Activated T-helper 1 cell treated with anti-CD3 and anti-CD28 coated beads, Interleukin-12 subunit alpha, Interleukin-12 subunit beta, Interleukin-2, Interleukin-4 antibody, amounts not matched to agents 30 ng/mL and 10 ng/mL and 1 ng/mL, durations not matched to agents 14 hours and 24 hours and 36 hours (primary cell): Measurements from ENCODE around the gene TNNT2. TPM values are rescaled to one million over a fixed set of nuclear protein-coding genes. Genes with fewer than 3 reads are reported as not detected.

Source experiments
- DNase-seq: peaks from one replicate; pipeline ENCODE4 v3.0.0; 2021; ENCODE audit warnings: low spot score
- H3K27ac Mint-ChIP-seq: one replicate; pipeline ENCODE4 v1.8.0; 2021; ENCODE audit warnings: mild to moderate bottlenecking, mixed read lengths
- H3K27me3 Mint-ChIP-seq: one replicate; pipeline ENCODE4 v1.8.0; 2022; ENCODE audit warnings: mild to moderate bottlenecking, moderate library complexity, mixed read lengths; ENCODE audit not compliant: insufficient read depth
- H3K36me3 Mint-ChIP-seq: one replicate; pipeline ENCODE4 v1.8.0; 2021; ENCODE audit warnings: low read depth, mixed read lengths
- H3K4me1 Mint-ChIP-seq: one replicate; pipeline ENCODE4 v1.8.0; 2021; ENCODE audit warnings: low read depth, mixed read lengths
- H3K4me3 Mint-ChIP-seq: one replicate; pipeline ENCODE4 v1.8.0; 2021; ENCODE audit warnings: mild to moderate bottlenecking, moderate library complexity, mixed read lengths
- H3K9me3 Mint-ChIP-seq: one replicate; pipeline ENCODE4 v1.8.0; 2021; ENCODE audit warnings: mixed read lengths
- intact Hi-C: fragments of 100-400 bp; cut with micrococcal nuclease; formaldehyde crosslinking; loops from one replicate; pipeline ENCODE4 v1.15.1; 2024
- total RNA-seq: library from RNA; stranded (reverse); gene quantifications from 2 replicates; pipeline ENCODE4 v1.2.3, GENCODE V29; 2022

TNNT2 gene
- total RNA-seq, 1 donor from 2014 or later = not detected

DNA sequence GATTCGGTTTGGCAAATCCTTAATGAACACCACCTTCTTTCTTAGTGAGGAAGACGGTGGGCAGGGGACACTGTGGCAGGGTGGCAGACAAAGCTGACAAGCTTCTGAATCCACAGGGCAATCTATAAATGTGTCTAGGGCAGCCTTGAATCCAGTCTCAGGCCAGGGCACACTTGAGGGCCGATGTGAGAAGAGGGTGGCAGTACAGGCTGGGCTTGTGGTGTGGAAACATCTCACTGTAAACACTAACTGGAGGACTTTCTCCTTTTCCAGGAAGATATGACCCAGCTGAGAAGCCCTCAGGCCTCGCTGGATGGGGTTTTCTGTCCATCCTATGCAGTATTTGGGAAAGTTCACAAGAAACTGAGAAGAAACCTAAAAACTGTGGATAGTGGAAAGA, 47.7 kb downstream of the TNNT2 start:
- Mint-ChIP-seq H3K27me3 (peaks cover 10% of the 10 kb centered on the region), H3K27ac (no peak overlapping the region), H3K4me1 (no peaks in the 10 kb centered on the region), H3K36me3 (no peaks in the 10 kb centered on the region), H3K9me3 (no peaks in the 10 kb centered on the region), H3K4me3 (no peak overlapping the region)
- intact Hi-C loops = no loop called here
- no peak for DNase-seq

DNA sequence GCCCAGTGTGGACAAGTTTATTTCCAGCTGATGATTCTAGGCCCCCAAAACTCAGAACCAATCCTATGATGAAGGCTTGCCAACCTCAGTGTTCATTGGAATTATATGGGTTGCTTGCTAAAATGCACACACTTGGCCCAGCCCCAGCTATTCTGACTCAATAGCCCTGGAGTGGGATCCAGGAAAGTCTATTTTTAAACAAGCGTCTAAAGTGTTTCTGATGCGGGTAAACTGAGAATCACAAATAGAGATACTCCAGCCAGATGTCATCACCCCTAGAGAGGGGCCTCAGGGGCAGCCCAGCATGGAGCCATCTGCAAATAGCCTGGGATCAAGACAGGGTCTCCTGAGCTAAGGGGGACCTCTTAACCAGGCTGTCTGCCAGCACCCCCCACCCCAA, 48.2 kb downstream of the TNNT2 start:
- Mint-ChIP-seq H3K4me1 (no peaks in the 10 kb centered on the region), H3K27ac (no peak overlapping the region), H3K36me3 (no peaks in the 10 kb centered on the region), H3K27me3 (peaks cover 10% of the 10 kb centered on the region), H3K9me3 (no peaks in the 10 kb centered on the region), H3K4me3 (no peak overlapping the region)
- no peak for DNase-seq
- intact Hi-C loops = no loop called here

DNA sequence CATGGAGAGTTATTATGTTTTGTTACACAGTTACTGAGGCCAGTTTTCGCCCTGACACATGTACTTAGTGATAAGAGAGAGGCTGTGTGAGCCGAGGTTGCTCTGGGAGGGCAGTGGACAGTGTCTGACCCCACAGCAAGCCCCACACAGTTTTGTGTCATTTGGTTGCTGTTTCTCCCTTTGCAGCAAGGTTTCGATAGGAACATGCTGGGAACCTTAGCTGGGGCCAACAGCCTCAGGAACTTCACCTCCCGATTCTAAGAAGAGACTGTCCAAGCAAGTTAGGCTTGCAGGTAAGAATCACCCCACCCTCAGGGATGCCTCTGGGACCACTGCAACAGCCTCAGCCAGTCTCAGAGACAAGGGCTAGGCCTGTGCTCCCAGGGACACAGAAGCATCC, 48.9 kb downstream of the TNNT2 start:
- DNase-seq = no peak
- intact Hi-C loops = no loop called here
- no peaks in the 10 kb centered on the region for H3K9me3 Mint-ChIP-seq
- H3K27ac Mint-ChIP-seq = no peak overlapping the region
- peaks cover 10% of the 10 kb centered on the region for H3K27me3 Mint-ChIP-seq
- H3K4me3 Mint-ChIP-seq = no peak overlapping the region
- H3K36me3 Mint-ChIP-seq = no peaks in the 10 kb centered on the region
- no peaks in the 10 kb centered on the region for H3K4me1 Mint-ChIP-seq

DNA sequence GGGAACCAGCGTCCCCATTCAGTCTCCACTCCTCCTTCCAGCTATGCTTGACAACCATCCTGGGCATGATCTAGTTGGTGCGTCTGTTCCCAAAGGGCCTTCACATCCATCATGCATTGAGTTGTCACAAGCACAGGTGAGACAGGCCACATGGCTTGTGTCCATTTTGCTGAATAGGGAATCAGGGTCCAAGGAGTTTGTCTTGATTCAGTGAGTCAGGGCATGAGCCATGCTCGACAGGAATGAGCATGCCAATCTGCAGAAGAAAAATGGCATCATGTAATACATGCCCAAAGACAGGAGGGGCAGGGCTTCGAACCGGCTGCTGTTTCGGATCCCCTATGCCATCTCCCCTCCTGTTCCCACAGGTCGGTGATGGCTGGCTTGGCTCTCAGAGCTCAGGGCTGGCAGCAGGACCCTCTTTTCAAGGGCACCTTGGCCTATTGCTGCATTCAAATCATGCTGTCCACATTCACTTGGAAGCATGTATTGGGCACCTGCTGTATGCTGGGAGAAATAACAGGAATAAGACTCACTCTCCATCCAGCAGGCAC, 49.7 kb downstream of the TNNT2 start:
- Mint-ChIP-seq H3K27ac (no peak overlapping the region), H3K27me3 (peaks cover 13% of the 10 kb centered on the region), H3K4me3 (no peak overlapping the region), H3K4me1 (no peaks in the 10 kb centered on the region), H3K36me3 (no peaks in the 10 kb centered on the region), H3K9me3 (no peaks in the 10 kb centered on the region)
- intact Hi-C loops = no loop called here
- no peak for DNase-seq

DNA sequence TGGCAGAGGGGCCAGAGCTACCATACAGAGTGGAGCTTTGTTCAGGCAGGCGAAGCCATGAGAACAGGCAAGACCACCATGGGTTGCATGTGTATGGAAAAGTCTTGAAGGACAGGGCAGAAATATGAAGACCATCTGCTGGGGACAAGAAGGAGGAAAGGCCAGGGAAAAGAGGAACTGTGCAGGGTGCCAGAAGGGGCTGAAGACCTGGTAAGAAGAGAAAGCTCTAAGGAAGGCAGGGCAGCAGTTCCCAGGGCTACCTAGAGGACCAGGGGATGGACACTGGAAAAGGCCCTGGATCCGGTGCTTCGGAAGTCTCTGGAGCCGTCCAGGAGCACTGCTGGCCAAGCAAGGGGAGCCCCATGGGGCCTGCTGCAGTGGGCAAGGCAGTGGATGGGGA, 50.8 kb downstream of the TNNT2 start:
- Mint-ChIP-seq H3K36me3 (no peaks in the 10 kb centered on the region), H3K4me1 (no peaks in the 10 kb centered on the region), H3K27me3 (peaks cover 13% of the 10 kb centered on the region), H3K4me3 (no peak overlapping the region), H3K27ac (no peak overlapping the region), H3K9me3 (no peaks in the 10 kb centered on the region)
- DNase-seq = no peak
- intact Hi-C loops = no loop called here

DNA sequence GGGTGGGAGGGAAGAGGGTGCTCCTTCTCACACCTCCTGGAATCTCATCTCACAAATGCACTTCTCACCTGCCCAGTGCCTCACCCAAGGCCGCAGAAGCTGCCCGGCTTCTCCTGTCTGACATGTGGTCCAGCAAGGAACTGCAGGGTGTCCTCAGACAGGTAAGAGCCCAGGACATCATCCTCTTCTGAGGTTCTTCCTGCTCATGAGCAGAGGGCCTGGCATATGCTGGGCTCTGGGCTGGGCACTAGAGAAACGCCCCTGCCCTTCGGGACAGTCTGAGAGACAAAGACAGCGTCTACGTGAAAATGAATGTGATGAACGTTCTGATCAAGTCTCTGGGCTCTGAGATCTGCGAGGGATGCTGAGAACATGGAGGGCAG, 51.8 kb downstream of the TNNT2 start:
- Mint-ChIP-seq H3K27me3 (peaks cover 13% of the 10 kb centered on the region), H3K36me3 (no peaks in the 10 kb centered on the region), H3K4me3 (no peak overlapping the region), H3K9me3 (no peaks in the 10 kb centered on the region), H3K27ac (no peak overlapping the region), H3K4me1 (no peaks in the 10 kb centered on the region)
- intact Hi-C loops = no loop called here
- DNase-seq = no peak

DNA sequence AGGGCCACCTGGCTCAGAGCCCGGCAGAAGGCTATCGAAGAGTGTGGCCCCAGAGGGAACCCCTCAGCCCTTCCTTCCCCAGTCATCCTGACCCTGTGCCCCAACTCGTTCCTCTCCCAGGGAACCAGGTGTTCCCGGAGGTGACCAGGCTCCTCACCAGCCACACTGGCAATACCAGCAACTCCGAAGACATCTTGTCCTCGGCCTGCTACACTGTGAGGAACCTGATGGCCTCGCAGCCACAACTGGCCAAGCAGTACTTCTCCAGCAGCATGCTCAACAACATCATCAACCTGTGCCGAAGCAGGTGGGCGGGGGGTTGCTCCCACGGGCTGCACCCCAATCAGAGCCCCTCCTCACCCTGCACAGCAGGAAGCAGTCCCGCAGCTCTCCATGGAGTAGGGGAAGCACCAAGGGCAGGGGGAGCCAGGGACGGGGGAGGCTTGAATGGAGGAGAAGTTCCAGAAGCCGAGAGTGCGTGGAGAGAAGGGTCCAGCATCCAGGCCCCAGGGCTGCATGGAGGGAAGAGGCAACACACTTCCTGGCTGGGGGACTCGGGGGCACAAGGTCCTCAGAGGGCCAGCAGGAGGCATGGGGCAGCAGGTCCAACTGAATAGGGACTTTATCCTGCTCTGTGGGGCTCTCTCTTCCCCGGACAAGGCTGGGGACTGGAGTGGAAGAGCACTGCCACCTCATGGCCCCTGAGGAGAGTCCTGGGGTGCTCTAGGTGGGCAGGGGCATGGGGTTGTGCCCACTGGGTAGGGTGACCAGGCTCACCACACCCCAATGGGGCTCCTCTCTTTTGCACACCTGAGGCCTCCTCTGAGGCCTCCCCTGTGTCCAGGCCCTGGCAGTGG, 52.4 kb downstream of the TNNT2 start:
- no peak overlapping the region for H3K4me3 Mint-ChIP-seq
- H3K4me1 Mint-ChIP-seq = no peaks in the 10 kb centered on the region
- no peaks in the 10 kb centered on the region for H3K9me3 Mint-ChIP-seq
- DNase-seq = no peak
- intact Hi-C loops = no loop called here
- H3K27ac Mint-ChIP-seq = no peak overlapping the region
- no peaks in the 10 kb centered on the region for H3K36me3 Mint-ChIP-seq
- peaks cover 13% of the 10 kb centered on the region for H3K27me3 Mint-ChIP-seq

DNA sequence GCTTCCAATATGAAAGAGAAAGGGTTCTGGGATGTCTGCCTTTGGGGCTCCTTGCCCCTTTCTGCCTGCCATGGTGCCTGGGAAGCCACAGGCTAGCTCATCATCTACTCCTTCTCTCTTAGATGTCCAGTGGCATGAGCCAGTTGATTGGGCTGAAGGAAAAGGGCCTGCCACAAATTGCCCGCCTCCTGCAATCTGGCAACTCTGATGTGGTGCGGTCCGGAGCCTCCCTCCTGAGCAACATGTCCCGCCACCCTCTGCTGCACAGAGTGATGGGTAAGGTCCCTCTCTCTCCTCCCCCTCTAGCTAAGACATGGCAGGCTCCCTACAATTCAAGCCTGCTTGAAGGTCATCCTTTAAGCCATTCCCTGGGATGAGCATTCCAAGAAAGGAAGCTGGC, 53.2 kb downstream of the TNNT2 start:
- Mint-ChIP-seq H3K4me1 (no peaks in the 10 kb centered on the region), H3K9me3 (no peaks in the 10 kb centered on the region), H3K27me3 (peaks cover 8% of the 10 kb centered on the region), H3K4me3 (no peak overlapping the region), H3K36me3 (no peaks in the 10 kb centered on the region), H3K27ac (no peak overlapping the region)
- intact Hi-C loops = no loop called here
- no peak for DNase-seq

DNA sequence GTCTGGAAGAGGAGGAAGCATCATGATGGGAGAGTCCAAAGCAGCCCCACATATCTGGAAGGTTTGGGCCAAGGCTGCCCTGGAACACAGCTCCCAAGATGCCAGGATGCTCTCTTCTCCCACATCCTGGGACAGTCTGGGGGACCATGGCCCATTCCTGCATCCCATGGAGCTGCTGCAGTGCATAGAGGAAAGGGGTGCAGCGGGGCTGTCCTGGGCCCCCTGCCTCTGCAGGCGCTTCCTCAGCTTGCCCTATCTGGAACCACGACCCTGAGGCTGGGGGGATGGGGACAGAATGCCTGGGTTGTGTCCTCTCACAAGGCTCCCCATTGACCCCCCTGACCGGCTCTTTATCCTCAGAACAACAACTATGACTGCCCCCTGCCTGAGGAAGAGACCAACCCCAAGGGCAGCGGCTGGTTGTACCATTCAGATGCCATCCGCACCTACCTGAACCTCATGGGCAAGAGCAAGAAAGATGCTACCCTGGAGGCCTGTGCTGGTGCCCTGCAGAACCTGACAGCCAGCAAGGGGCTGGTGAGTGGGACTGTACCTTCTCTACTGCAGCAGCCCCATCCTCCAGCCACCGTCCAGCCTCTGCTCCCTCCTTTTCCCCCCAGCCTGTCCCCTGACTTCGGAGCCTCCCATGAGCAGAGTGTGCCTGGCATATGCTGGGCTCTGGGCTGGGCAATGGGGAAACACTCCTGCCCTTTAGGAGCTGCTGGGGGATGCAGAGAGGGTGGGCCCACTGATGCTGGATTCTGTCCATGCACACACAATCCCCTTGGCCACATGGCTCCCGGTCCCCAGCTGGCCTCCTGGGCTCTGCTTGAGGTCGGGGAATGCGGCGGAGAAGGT, 54.6 kb downstream of the TNNT2 start:
- intact Hi-C loops = no loop called here
- Mint-ChIP-seq H3K4me3 (no peak overlapping the region), H3K36me3 (no peaks in the 10 kb centered on the region), H3K9me3 (no peaks in the 10 kb centered on the region), H3K4me1 (no peaks in the 10 kb centered on the region), H3K27ac (no peak overlapping the region), H3K27me3 (peaks cover 7% of the 10 kb centered on the region)
- no peak for DNase-seq

DNA sequence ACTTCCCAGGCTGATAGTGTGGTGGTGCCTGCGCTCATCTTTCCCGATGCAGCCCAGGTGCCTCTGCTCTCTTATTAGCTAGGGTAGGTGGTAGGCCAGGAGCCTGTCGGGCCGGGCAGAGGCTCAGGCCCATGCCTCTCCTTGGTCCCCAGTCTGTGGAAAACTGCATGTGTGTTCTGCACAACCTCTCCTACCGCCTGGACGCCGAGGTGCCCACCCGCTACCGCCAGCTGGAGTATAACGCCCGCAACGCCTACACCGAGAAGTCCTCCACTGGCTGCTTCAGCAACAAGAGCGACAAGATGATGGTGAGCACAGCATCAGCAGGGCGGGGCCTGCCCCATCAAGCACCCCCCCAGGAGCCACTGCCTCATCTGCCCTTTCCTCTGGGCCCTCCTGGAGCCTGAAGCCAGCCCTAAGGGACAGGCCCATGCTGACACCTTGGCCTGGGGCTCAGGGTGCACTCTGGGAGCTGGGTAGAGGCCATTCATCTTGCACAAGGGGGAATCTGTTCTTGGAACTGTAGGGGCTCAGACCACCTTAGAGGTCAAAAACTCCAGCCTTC, 55.6 kb downstream of the TNNT2 start:
- Mint-ChIP-seq H3K27ac (no peak overlapping the region), H3K27me3 (peaks cover 4% of the 10 kb centered on the region), H3K4me1 (no peaks in the 10 kb centered on the region)

DNA sequence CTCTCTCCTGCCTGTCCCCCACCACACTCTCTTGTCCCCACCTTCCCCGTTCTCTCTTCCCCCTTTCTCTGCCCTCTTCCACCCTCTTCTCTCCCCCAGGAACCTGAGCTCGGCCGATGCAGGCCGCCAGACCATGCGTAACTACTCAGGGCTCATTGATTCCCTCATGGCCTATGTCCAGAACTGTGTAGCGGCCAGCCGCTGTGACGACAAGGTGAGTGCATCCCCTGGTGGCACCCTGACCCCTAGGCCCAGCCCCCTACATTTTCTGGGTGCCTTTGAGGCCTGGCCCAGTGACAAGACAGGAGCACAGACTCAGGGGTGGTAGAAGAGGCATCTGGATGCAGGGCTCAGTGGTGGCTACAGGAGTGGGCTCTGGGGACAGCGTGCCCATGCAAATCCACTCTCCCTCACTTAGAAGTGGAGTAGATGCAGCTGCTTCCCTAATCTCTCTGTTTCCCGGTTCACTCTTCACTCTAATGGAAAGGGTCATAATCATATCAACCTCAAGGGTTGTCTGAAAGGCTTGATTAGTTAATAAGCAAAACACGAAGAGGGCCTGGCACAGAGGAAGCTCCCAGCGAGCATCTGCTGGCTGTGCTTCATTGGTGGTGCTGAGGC, 57.2 kb downstream of the TNNT2 start:
- intact Hi-C loops = no loop called here
- Mint-ChIP-seq H3K27me3 (peaks cover 4% of the 10 kb centered on the region), H3K4me3 (no peak overlapping the region), H3K36me3 (no peaks in the 10 kb centered on the region), H3K27ac (no peak overlapping the region), H3K4me1 (no peaks in the 10 kb centered on the region), H3K9me3 (no peaks in the 10 kb centered on the region)
- no peak for DNase-seq

More for the DNA sequence above, 55.6 kb downstream of the TNNT2 start:
- DNase-seq = no peak
- Mint-ChIP-seq H3K9me3 (no peaks in the 10 kb centered on the region), H3K4me3 (no peak overlapping the region), H3K36me3 (no peaks in the 10 kb centered on the region)
- intact Hi-C loops = no loop called here

DNA sequence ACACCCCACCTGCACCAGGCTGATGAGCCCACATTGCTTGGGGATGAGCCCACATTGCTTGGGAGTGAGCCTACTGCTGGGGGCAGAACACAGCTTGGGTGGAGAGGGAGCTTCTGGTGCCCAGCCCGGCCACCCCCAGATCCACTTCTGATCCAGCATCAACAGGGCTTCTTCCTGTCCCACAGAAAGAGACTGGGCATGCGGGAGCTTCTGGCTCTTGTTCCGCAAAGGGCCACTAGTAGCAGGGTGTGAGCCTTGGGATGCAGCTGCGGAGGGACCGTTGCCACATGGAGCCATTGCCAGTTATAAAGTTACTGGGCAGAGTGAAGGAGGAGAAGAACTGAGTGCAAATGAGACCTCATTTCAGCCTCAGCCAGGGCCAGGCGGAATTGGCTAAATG, 57.8 kb downstream of the TNNT2 start:
- no peaks in the 10 kb centered on the region for H3K36me3 Mint-ChIP-seq
- H3K4me3 Mint-ChIP-seq = no peak overlapping the region
- no peak for DNase-seq

More for the DNA sequence above, 57.8 kb downstream of the TNNT2 start:
- Mint-ChIP-seq H3K9me3 (no peaks in the 10 kb centered on the region), H3K4me1 (no peaks in the 10 kb centered on the region), H3K27me3 (peaks cover 6% of the 10 kb centered on the region), H3K27ac (no peak overlapping the region)
- intact Hi-C loops = no loop called here
